GM12878 (cell line): ENCODE measurements around the gene TMEM120B. TPM values are rescaled to one million over a fixed set of nuclear protein-coding genes. Genes with fewer than 3 reads are reported as not detected.
A peak's percentile ranks its signal among the peaks of the same experiment; 100 is the strongest.

Experiments
- ATAC-seq: fragments of 200-7000 bp; cut with Tn5 transposase; 3 replicates; pipeline ENCODE4 v1.9.1; 2020; ENCODE audit warnings: mild to moderate bottlenecking, moderate library complexity
- BruUV-seq: library from RNA; stranded (reverse); fragments of 400-500 nt; replicated peaks from 2 replicates; lab custom pipeline; 2021; lab: Mats Ljungman, UMichigan
- CTCF ChIA-PET: fragments of 300-600 bp; sonication (Branson Sonifier 250); formaldehyde crosslinking; extraction: SDS; loops from one replicate; lab custom pipeline; 2021; ENCODE audit warnings: inconsistent platforms; lab: Yijun Ruan, JAX
- POLR2A ChIA-PET: fragments of 350-600 bp; formaldehyde crosslinking; extraction: SDS; loops from one replicate; lab custom pipeline; 2021; ENCODE audit warnings: inconsistent platforms; lab: Charles Lee
- RAD21 ChIA-PET: fragments of 300-600 bp; sonication (Branson Sonifier 250); formaldehyde crosslinking; loops from one replicate; lab custom pipeline; 2023; ENCODE audit warnings: antibody characterized with exemption; ENCODE audit not compliant: unreplicated experiment; lab: Charles Lee
- SMC1A ChIA-PET: fragments of 300-600 bp; sonication (Branson Sonifier 250); formaldehyde crosslinking; loops from one replicate; lab custom pipeline; 2023; ENCODE audit not compliant: unreplicated experiment, uncharacterized antibody; lab: Charles Lee
- DNase-seq: peaks from one replicate; pipeline ENCODE4 v3.0.0-alpha.2; 2011; ENCODE audit warnings: low read depth, low spot score
- FAIRE-seq: peaks from 3 replicates; lab custom pipeline; 2011; peaks lifted over from hg19 to GRCh38; lab: Jason Lieb, UNC
- H2AFZ ChIP-seq: 2 replicates; pipeline ENCODE4 v1.6.0; 2011; ENCODE audit warnings: low read depth, low read length, control low read depth; ENCODE audit not compliant: control insufficient read depth
- H3K27ac ChIP-seq: 2 replicates; pipeline ENCODE4 v1.5.1; 2011; ENCODE audit warnings: control low read depth; ENCODE audit not compliant: control insufficient read depth, insufficient read depth
- H3K27me3 ChIP-seq, 2 experiments: replicated peaks in 1 of 2; 2 replicates each; pipeline versions ENCODE4 v1.6.0 to v1.6.1; 2011; ENCODE audit warnings: low read length in 1 of 2; ENCODE audit not compliant: control insufficient read depth in 2 of 2, insufficient read depth in 2 of 2
- H3K36me3 ChIP-seq, 2 experiments: 2 replicates each; pipeline ENCODE4 v1.5.1; 2011; ENCODE audit warnings: low read length in 1 of 2; ENCODE audit not compliant: control insufficient read depth in 2 of 2, insufficient read depth in 2 of 2
- H3K4me1 ChIP-seq: 2 replicates; pipeline ENCODE4 v1.6.1; 2011; ENCODE audit warnings: mild to moderate bottlenecking, low read length, moderate library complexity, mixed read lengths; ENCODE audit not compliant: control insufficient read depth, insufficient read depth
- H3K4me2 ChIP-seq: 2 replicates; pipeline ENCODE4 v1.6.0; 2011; ENCODE audit warnings: control low read depth; ENCODE audit not compliant: control insufficient read depth, insufficient read depth
- H3K4me3 ChIP-seq: fragments of 200-600 bp; sonication (generic); 2 replicates; pipeline ENCODE4 v1.5.1; 2016
- H3K79me2 ChIP-seq: 2 replicates; pipeline ENCODE4 v1.6.0; 2011; ENCODE audit warnings: low read length; ENCODE audit not compliant: control insufficient read depth, insufficient read depth
- H3K9ac ChIP-seq: 2 replicates; pipeline ENCODE4 v1.8.0; 2011; ENCODE audit warnings: low read length, control low read depth, mixed read lengths; ENCODE audit not compliant: control insufficient read depth, insufficient read depth
- H3K9me3 ChIP-seq: replicated peaks from 3 replicates; pipeline ENCODE4 v1.5.1; 2011; ENCODE audit warnings: mild to moderate bottlenecking, low read length; ENCODE audit not compliant: control insufficient read depth, insufficient read depth
- H4K20me1 ChIP-seq: 2 replicates; pipeline ENCODE4 v1.6.0; 2011; ENCODE audit not compliant: control insufficient read depth, insufficient read depth
- ASH2L ChIP-seq: fragments of 300-600, 200-600 bp; sonication (generic); IDR thresholded peaks from 2 replicates; pipeline ENCODE4 v1.6.1; 2017; ENCODE audit warnings: low read depth, mild to moderate bottlenecking, borderline replicate concordance
- BCL3 ChIP-seq: IDR thresholded peaks from 2 replicates; pipeline ENCODE4 v1.6.1; 2011; ENCODE audit warnings: borderline replicate concordance, low read depth, mild to moderate bottlenecking, moderate library complexity, low read length; ENCODE audit not compliant: insufficient read depth, poor library complexity, severe bottlenecking
- ESRRA ChIP-seq: IDR thresholded peaks from 2 replicates; pipeline ENCODE4 v1.6.1; 2012; ENCODE audit warnings: mild to moderate bottlenecking, low read length, improper control_type of control experiment
- FOS ChIP-seq: IDR thresholded peaks from 3 replicates; pipeline ENCODE4 v1.6.1; 2011; ENCODE audit warnings: borderline replicate concordance; ENCODE audit not compliant: insufficient read length; ENCODE audit errors: extremely low read depth
- HDGF ChIP-seq: fragments of 450-650 bp; IDR thresholded peaks from 2 replicates; pipeline ENCODE4 v1.6.1; 2016; ENCODE audit warnings: antibody characterized with exemption
- IKZF1 ChIP-seq: fragments of 450-650 bp; conservative IDR thresholded peaks from 2 replicates; pipeline ENCODE4 v1.6.1; 2017; ENCODE audit warnings: antibody characterized with exemption, mild to moderate bottlenecking
- IRF3 ChIP-seq: fragments of 450-650 bp; IDR thresholded peaks from 2 replicates; pipeline ENCODE4 v1.6.1; 2014; ENCODE audit warnings: mild to moderate bottlenecking
- KAT2A ChIP-seq: conservative IDR thresholded peaks from 2 replicates; pipeline ENCODE4 v1.6.1; 2011; ENCODE audit warnings: low read depth, low read length; ENCODE audit not compliant: control insufficient read depth
- KDM1A ChIP-seq: fragments of 200-600 bp; sonication (generic); IDR thresholded peaks from 2 replicates; pipeline ENCODE4 v1.6.1; 2016; ENCODE audit warnings: borderline replicate concordance
- PML ChIP-seq: IDR thresholded peaks from 2 replicates; pipeline ENCODE4 v1.6.1; 2012; ENCODE audit warnings: low read length, inconsistent platforms
- POU2F2 ChIP-seq: IDR thresholded peaks from 3 replicates; pipeline ENCODE4 v1.6.1; 2011; ENCODE audit warnings: low read depth, mild to moderate bottlenecking, low read length, borderline replicate concordance
- RB1 ChIP-seq: fragments of 450-650 bp; formaldehyde crosslinking; IDR thresholded peaks from 2 replicates; pipeline ENCODE4 v1.6.1; 2017; ENCODE audit warnings: mild to moderate bottlenecking, borderline replicate concordance
- SP1 ChIP-seq: IDR thresholded peaks from one replicate; pipeline ENCODE4 v1.6.1; 2011; ENCODE audit warnings: low read depth, low read length
- SUZ12 ChIP-seq: fragments of 200-600 bp; sonication (generic); IDR thresholded peaks from one replicate; pipeline ENCODE4 v1.6.1; 2018; ENCODE audit warnings: antibody characterized with exemption, mild to moderate bottlenecking; ENCODE audit not compliant: unreplicated experiment
- WRNIP1 ChIP-seq: IDR thresholded peaks from 2 replicates; pipeline ENCODE4 v1.6.1; 2011; ENCODE audit warnings: low read depth, low read length, improper control_type of control experiment, borderline replicate concordance
- ZBTB11 ChIP-seq: fragments of 450-650 bp; formaldehyde crosslinking; IDR thresholded peaks from 2 replicates; pipeline ENCODE4 v1.5.0; 2022; ENCODE audit warnings: mild to moderate bottlenecking, missing genetic modification characterization
- ZNF384 ChIP-seq: IDR thresholded peaks from 2 replicates; pipeline ENCODE4 v1.6.1; 2012; ENCODE audit warnings: low read depth, mild to moderate bottlenecking, low read length, improper control_type of control experiment, borderline replicate concordance
- WGBS: methylation state at CpG from one replicate; pipeline ENCODE4 v1.1.6; 2016; ENCODE audit warnings: low lambda C conversion rate; ENCODE audit not compliant: insufficient replicate concordance, insufficient coverage; ENCODE audit errors: missing lambda C conversion rate; 5-methylcytosine and 5-hydroxymethylcytosine counted together
- in situ Hi-C: fragments of 300-500 bp; cut with MboI; formaldehyde crosslinking; loops from 9 replicates; pipeline ENCODE4 v1.14.3; 2018; ENCODE audit warnings: mixed read lengths
- intact Hi-C: fragments of 100-400 bp; cut with micrococcal nuclease; formaldehyde crosslinking; loops from one replicate; pipeline ENCODE4 v1.14.2; 2022; ENCODE audit not compliant: unreplicated experiment
- polyA plus RNA-seq, 11 experiments: library from polyadenylated mRNA; depleted of rRNA in 4 of 11; unstranded in 6 of 11; stranded (reverse) in 5 of 11; fragments of >200 nt; fragmentation: Nextera tagmentation in 4 of 11; fragmentation: Illumina TruSeq in 1 of 11; extraction: Ambion mirVana in 4 of 11; extraction: Trizol in 1 of 11; gene quantifications; 1 replicate in 1 of 11; 2 replicates in 10 of 11; pipeline versions ENCODE4 v1.2.1 to v1.2.3, GENCODE V29; 2011 to 2016; ENCODE audit warnings: inconsistent platforms in 2 of 11, missing spikeins in 2 of 11, low read depth in 1 of 11
- total RNA-seq, 4 experiments: library from RNA; depleted of rRNA in 3 of 4; stranded (reverse); fragments of >200 nt in 3 of 4; fragmentation: Illumina TruSeq in 1 of 4; extraction: Trizol in 1 of 4; gene quantifications; 2 replicates each; pipeline versions ENCODE4 v1.2.1 to v1.2.3, GENCODE V29; 2013 to 2021

Gene TMEM120B
- total and polyA plus RNA-seq, 10 of the 15 experiments (the other 5 are each of a cell fraction or from before 2014, with no cell fraction given) = 4.0 to 26.2 (median 9.2) TPM

GRCh38 chr12:121806546-121807423 lies 94.2 kb downstream of the TMEM120B start:
- Histone ChIP-seq H4K20me1 (peaks cover 5% of the 10 kb centered on the region; the same call in 1 of the 2 replicates), H3K4me3 (peak overlapping the region; percentile 99), H3K4me2 (peak overlapping the region; percentile 100), H2AFZ (no peak overlapping the region; the same call in 1 of the 2 replicates), H3K36me3 (peaks cover 6 to 16% of the 10 kb centered on the region in 2 experiments; a peak in 3 of 4 replicates), H3K9me3 (no peaks in the 10 kb centered on the region), H3K4me1 (peaks cover 23% of the 10 kb centered on the region), H3K27me3 (no peaks in the 10 kb centered on the region), H3K9ac (peak overlapping the region; percentile 100), H3K27ac (peak overlapping the region; percentile 48), H3K79me2 (peaks cover 53% of the 10 kb centered on the region)
- TF ChIP-seq ESRRA (no peak), ZNF384 (no peak), SP1 (no peak), POU2F2 (no peak), FOS (no peak), HDGF (no peak), RB1 (no peak), IRF3 (no peak), KAT2A (no peak), ZBTB11 (no peak), PML (no peak), IKZF1 (no peak), WRNIP1 (no peak), SUZ12 (no peak), KDM1A (no peak), ASH2L (no peak), BCL3 (no peak)
- ChIA-PET SMC1A (interaction anchor here (0.6 to 12.2 kb wide), 5 partner anchors 13 to 185 kb away, joined by 3 to 226 read pairs (median 4); partner anchors contain the start of gene RHOF), POLR2A (interaction anchor here (0.6 to 10.1 kb wide), 6 partner anchors 9 to 967 kb away, joined by 3 to 155 read pairs (median 6); partner anchors contain the start of gene RHOF), RAD21 (interaction anchor here (0.6 to 13.1 kb wide), 5 partner anchors 12 to 1426 kb away, joined by 3 to 395 read pairs (median 4); partner anchors contain the start of genes MPHOSPH9, PSMD9 and RHOF), CTCF (interaction anchor here (0.6 to 13.6 kb wide), 7 partner anchors 8 to 221 kb away, joined by 3 to 565 read pairs (median 3); partner anchors contain the start of gene RHOF)
- 44% methylated on average over 19 of the region's 21 CpGs for WGBS
- FAIRE-seq (no peak), DNase-seq (no peak), ATAC-seq (no peak)
- BruUV-seq = TSS peak; percentile 8
- intact Hi-C loops (no loop called here), in situ Hi-C loops (no loop called here)
